ENCODE results near the gene UBQLN3. TPM values are rescaled to one million over a fixed set of nuclear protein-coding genes. Genes with fewer than 3 reads are reported as not detected.

Gene UBQLN3
- total and polyA plus RNA-seq, 10 of the 15 experiments (the other 5 are each of a cell fraction or from before 2014, with no cell fraction given): not detected

GRCh38 chr11:5488798-5489399 is 20.9 kb downstream of the UBQLN3 start (continued):
- TF ChIP-seq, protein P1, sequence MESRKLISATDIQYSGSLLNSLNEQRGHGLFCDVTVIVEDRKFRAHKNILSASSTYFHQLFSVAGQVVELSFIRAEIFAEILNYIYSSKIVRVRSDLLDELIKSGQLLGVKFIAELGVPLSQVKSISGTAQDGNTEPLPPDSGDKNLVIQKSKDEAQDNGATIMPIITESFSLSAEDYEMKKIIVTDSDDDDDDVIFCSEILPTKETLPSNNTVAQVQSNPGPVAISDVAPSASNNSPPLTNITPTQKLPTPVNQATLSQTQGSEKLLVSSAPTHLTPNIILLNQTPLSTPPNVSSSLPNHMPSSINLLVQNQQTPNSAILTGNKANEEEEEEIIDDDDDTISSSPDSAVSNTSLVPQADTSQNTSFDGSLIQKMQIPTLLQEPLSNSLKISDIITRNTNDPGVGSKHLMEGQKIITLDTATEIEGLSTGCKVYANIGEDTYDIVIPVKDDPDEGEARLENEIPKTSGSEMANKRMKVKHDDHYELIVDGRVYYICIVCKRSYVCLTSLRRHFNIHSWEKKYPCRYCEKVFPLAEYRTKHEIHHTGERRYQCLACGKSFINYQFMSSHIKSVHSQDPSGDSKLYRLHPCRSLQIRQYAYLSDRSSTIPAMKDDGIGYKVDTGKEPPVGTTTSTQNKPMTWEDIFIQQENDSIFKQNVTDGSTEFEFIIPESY (IDR thresholded peaks at IDR 0.05): no peak
- TF ChIP-seq KLF5 (IDR thresholded peaks at IDR 0.05; ENCODE audit: partially characterized antibody) (no peak), NR2C1 (IDR thresholded peaks at IDR 0.05) (no peak)

DNA sequence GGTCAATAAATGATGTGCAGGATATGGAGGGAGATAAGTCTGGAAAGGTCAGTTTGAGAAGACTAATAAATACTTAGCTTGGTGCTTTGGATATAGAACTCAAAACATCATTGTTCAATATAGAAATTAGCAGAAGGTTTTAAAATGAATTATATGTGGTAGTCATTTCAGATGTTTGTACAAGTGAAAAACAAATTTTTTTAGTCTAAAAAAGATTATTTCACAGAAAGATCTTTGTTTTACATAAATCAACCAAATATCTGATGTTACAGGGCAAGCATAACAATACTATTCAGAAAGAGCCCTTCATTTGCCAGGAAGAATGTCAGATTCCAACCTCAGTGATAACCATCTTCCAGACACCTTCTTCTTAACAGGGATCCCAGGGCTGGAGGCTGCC is 21.4 kb downstream of the UBQLN3 start, which contains the start of gene OR52D1:
OR52D1 (plus strand) TSS at position 301 of the 400 bp plus-strand sequence; CDS start at position 323, 22 bp downstream.
- CTCF ChIA-PET: no interaction called here
- BruUV-seq (replicated peaks): no TSS peak
- FAIRE-seq: no peak
- in situ Hi-C loops (cut with MboI): no loop called here
- Histone ChIP-seq H3K4me3 (no peak within 1 kb of the TSS), H3K9ac (ENCODE audit: control insufficient read depth, insufficient read depth, low read length) (no peak within 1 kb of the TSS), H3K4me1 (ENCODE audit: control insufficient read depth, insufficient read depth, low read length) (no peaks in the 10 kb centered on the region), H3K27me3 (replicated peaks in 1 of 2; ENCODE audit: control insufficient read depth in 2 of 2, insufficient read depth in 2 of 2, low read length in 1 of 2) (no peaks in the 10 kb centered on the region; a peak in 1 of 4 replicates), H4K20me1 (ENCODE audit: control insufficient read depth, insufficient read depth) (no peaks in the 10 kb centered on the region), H3K79me2 (ENCODE audit: control insufficient read depth, insufficient read depth, low read length) (no peaks in the 10 kb centered on the region), H2AFZ (ENCODE audit: control insufficient read depth, low read depth, low read length) (no peak within 1 kb of the TSS), H3K36me3 (ENCODE audit: control insufficient read depth in 2 of 2, insufficient read depth in 2 of 2, low read length in 1 of 2) (no peaks in the 10 kb centered on the region), H3K4me2 (ENCODE audit: control insufficient read depth, insufficient read depth) (no peak within 1 kb of the TSS), H3K27ac (ENCODE audit: control insufficient read depth, insufficient read depth) (no peak within 1 kb of the TSS), H3K9me3 (replicated peaks; ENCODE audit: control insufficient read depth, insufficient read depth, low read length) (no peaks in the 10 kb centered on the region)
- ATAC-seq: no peak
- RAD21 ChIA-PET (ENCODE audit: unreplicated experiment): no interaction called here
- no peak for DNase-seq (ENCODE audit: low read depth, low spot score)
- SMC1A ChIA-PET (ENCODE audit: uncharacterized antibody, unreplicated experiment): no interaction called here
- intact Hi-C loops (cut with micrococcal nuclease; ENCODE audit: unreplicated experiment): no loop called here
- POLR2A ChIA-PET: no interaction called here
- TF ChIP-seq SIX5 (IDR thresholded peaks at IDR 0.05; ENCODE audit: low read depth, low read length, severe bottlenecking) (no peak), POLR2AphosphoS2 (IDR thresholded peaks at IDR 0.05; ENCODE audit: low read depth, low read length) (no peak), SUZ12 (IDR thresholded peaks at IDR 0.05; ENCODE audit: unreplicated experiment) (no peak), CREB1 (IDR thresholded peaks at IDR 0.05; ENCODE audit: low read depth) (no peak), TCF12 (IDR thresholded peaks at IDR 0.05; ENCODE audit: low read depth, low read length) (no peak), ZZZ3 (IDR thresholded peaks at IDR 0.05; ENCODE audit: control insufficient read depth, insufficient read length, low read depth) (no peak), HCFC1 (IDR thresholded peaks at IDR 0.05; ENCODE audit: low read length) (no peak), PKNOX1 (IDR thresholded peaks at IDR 0.05) (no peak), NR2C2 (IDR thresholded peaks at IDR 0.05; ENCODE audit: borderline replicate concordance, control insufficient read depth, insufficient read length, low read depth) (no peak)
- TF ChIP-seq, protein P2, sequence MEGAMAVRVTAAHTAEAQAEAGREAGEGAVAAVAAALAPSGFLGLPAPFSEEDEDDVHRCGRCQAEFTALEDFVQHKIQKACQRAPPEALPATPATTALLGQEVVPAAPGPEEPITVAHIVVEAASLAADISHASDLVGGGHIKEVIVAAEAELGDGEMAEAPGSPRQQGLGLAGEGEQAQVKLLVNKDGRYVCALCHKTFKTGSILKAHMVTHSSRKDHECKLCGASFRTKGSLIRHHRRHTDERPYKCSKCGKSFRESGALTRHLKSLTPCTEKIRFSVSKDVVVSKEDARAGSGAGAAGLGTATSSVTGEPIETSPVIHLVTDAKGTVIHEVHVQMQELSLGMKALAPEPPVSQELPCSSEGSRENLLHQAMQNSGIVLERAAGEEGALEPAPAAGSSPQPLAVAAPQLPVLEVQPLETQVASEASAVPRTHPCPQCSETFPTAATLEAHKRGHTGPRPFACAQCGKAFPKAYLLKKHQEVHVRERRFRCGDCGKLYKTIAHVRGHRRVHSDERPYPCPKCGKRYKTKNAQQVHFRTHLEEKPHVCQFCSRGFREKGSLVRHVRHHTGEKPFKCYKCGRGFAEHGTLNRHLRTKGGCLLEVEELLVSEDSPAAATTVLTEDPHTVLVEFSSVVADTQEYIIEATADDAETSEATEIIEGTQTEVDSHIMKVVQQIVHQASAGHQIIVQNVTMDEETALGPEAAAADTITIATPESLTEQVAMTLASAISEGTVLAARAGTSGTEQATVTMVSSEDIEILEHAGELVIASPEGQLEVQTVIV (IDR thresholded peaks at IDR 0.05; ENCODE audit: borderline replicate concordance, partially characterized antibody): no peak
- TF ChIP-seq, protein P3, sequence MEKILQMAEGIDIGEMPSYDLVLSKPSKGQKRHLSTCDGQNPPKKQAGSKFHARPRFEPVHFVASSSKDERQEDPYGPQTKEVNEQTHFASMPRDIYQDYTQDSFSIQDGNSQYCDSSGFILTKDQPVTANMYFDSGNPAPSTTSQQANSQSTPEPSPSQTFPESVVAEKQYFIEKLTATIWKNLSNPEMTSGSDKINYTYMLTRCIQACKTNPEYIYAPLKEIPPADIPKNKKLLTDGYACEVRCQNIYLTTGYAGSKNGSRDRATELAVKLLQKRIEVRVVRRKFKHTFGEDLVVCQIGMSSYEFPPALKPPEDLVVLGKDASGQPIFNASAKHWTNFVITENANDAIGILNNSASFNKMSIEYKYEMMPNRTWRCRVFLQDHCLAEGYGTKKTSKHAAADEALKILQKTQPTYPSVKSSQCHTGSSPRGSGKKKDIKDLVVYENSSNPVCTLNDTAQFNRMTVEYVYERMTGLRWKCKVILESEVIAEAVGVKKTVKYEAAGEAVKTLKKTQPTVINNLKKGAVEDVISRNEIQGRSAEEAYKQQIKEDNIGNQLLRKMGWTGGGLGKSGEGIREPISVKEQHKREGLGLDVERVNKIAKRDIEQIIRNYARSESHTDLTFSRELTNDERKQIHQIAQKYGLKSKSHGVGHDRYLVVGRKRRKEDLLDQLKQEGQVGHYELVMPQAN (conservative IDR thresholded peaks at IDR 0.05): no peak
- TF ChIP-seq, protein P4, sequence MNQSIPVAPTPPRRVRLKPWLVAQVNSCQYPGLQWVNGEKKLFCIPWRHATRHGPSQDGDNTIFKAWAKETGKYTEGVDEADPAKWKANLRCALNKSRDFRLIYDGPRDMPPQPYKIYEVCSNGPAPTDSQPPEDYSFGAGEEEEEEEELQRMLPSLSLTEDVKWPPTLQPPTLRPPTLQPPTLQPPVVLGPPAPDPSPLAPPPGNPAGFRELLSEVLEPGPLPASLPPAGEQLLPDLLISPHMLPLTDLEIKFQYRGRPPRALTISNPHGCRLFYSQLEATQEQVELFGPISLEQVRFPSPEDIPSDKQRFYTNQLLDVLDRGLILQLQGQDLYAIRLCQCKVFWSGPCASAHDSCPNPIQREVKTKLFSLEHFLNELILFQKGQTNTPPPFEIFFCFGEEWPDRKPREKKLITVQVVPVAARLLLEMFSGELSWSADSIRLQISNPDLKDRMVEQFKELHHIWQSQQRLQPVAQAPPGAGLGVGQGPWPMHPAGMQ (IDR thresholded peaks at IDR 0.05; ENCODE audit: borderline replicate concordance): no peak
